Activated B cell treated with CpG ODN at 0.5 μM for 24 hours (primary cell): Measurements from ENCODE around the gene HOMER1. TPM values are rescaled to one million over a fixed set of nuclear protein-coding genes. Genes with fewer than 3 reads are reported as not detected.

ENCODE experiments used
- ATAC-seq: fragments of 200-7000 bp; cut with Tn5 transposase; one replicate; pipeline ENCODE4 v1.10.0; 2021; ENCODE audit warnings: low read depth, mild to moderate bottlenecking, moderate library complexity
- CTCF ChIA-PET: fragments of 350-600 bp; sonication (Branson Sonifier 250); formaldehyde crosslinking; loops from one replicate; lab custom pipeline; 2021; ENCODE audit warnings: antibody characterized with exemption; lab: Charles Lee
- POLR2A ChIA-PET: fragments of 350-600 bp; sonication (Branson Sonifier 250); formaldehyde crosslinking; loops from one replicate; lab custom pipeline; 2021; ENCODE audit warnings: antibody characterized with exemption; lab: Charles Lee
- DNase-seq: peaks from one replicate; pipeline ENCODE4 v3.0.0; 2022
- H3K27ac Mint-ChIP-seq: one replicate; pipeline ENCODE4 v1.8.0; 2020; ENCODE audit warnings: mixed read lengths
- H3K27me3 Mint-ChIP-seq: one replicate; pipeline ENCODE4 v1.8.0; 2021; ENCODE audit warnings: mixed read lengths
- H3K36me3 Mint-ChIP-seq: one replicate; pipeline ENCODE4 v1.8.0; 2021; ENCODE audit warnings: low read depth, mixed read lengths
- H3K4me1 Mint-ChIP-seq: one replicate; pipeline ENCODE4 v1.8.0; 2021; ENCODE audit warnings: mixed read lengths
- H3K4me3 Mint-ChIP-seq: one replicate; pipeline ENCODE4 v1.8.0; 2020; ENCODE audit warnings: mild to moderate bottlenecking, mixed read lengths
- H3K9me3 Mint-ChIP-seq: one replicate; pipeline ENCODE4 v1.8.0; 2020; ENCODE audit warnings: mixed read lengths
- CTCF ChIP-seq: fragments of 200-600 bp; IDR thresholded peaks from one replicate; pipeline ENCODE4 v1.8.0; 2022; ENCODE audit warnings: antibody characterized with exemption, mild to moderate bottlenecking
- intact Hi-C: fragments of 100-400 bp; cut with micrococcal nuclease; formaldehyde crosslinking; loops from one replicate; pipeline ENCODE4 v1.15.1; 2024
- total RNA-seq: library from RNA; stranded (reverse); gene quantifications from 2 replicates; pipeline ENCODE4 v1.2.3, GENCODE V29; 2022

Gene HOMER1
- total RNA-seq, 1 donor from 2014 or later, result 3.2 TPM

DNA sequence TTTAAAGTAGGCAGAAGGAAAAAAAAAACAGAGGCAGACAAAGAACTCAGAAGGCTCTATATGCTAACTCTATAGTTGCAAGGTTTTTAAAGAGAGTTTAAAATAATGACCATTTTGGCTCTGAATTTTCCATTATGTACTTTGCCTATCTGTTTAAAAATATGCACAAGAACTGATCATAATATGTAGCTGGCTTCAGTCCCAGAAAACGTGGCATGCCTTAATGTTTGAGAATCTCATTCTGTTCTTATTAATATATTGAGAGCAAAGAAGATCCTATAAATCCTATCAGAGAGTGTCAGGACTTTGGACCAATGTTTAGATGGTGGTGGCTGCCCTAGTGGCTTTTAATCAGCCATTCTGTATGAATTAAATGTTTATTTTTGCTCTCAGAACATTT is 156.5 kb downstream of the HOMER1 start:
- no peak overlapping the region for H3K27ac Mint-ChIP-seq
- no peak for ATAC-seq
- H3K4me3 Mint-ChIP-seq, result no peak overlapping the region
- no peak for TF ChIP-seq CTCF
- H3K9me3 Mint-ChIP-seq, result peaks cover 2% of the 10 kb centered on the region
- H3K27me3 Mint-ChIP-seq, result peaks cover 6% of the 10 kb centered on the region
- H3K4me1 Mint-ChIP-seq, result no peaks in the 10 kb centered on the region
- intact Hi-C loops, result no loop called here
- POLR2A ChIA-PET, result no interaction called here
- CTCF ChIA-PET, result no interaction called here
- DNase-seq, result no peak
- H3K36me3 Mint-ChIP-seq, result no peaks in the 10 kb centered on the region

DNA sequence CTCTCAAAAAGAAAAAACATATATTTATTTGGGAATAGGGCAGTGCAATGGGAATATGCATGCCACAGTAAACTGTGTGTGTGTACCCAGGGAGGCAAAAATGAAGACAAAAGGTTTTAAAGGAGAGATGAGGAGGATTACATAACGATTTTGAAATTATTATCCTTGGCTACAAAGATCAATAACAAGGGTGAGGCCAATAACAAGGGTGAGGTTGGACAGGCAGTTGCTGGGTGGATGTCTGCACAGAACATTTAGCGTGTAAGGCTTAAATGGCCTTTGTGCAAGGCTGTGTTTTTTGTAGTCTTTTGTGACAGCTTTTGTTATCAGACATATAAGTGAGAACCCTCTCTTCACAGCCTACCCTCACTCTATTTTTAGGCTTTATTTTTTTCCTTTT is 164.1 kb downstream of the HOMER1 start:
- ChIA-PET POLR2A (no interaction called here), CTCF (no interaction called here)
- Mint-ChIP-seq H3K27ac (no peak overlapping the region), H3K9me3 (peaks cover 2% of the 10 kb centered on the region), H3K27me3 (peaks cover 3% of the 10 kb centered on the region), H3K36me3 (no peaks in the 10 kb centered on the region), H3K4me3 (no peak overlapping the region), H3K4me1 (no peaks in the 10 kb centered on the region)
- DNase-seq (no peak), ATAC-seq (no peak)
- TF ChIP-seq CTCF, result no peak
- intact Hi-C loops, result no loop called here

DNA sequence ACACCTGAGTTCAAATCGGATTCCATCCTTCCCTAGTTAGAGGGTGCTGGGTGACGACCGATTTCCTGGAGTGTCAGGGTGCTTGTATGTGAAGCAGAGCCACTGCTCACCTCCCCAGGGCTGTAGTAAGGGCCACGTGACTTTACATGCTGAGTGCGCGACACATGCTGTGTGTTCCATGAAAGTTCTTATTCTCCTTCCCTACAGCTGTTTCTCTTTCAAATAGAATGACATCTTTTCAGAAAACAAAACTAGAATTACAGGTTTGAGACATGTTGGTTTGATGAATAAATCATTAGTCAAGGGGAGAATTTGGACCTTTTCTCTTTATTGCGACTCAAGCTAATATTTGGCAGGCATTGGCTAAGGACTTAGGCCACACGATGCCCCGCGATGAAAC is 164.9 kb downstream of the HOMER1 start:
- intact Hi-C loops, result no loop called here
- H3K36me3 Mint-ChIP-seq, result no peaks in the 10 kb centered on the region
- peaks cover 3% of the 10 kb centered on the region for H3K27me3 Mint-ChIP-seq
- no peaks in the 10 kb centered on the region for H3K4me1 Mint-ChIP-seq
- ChIA-PET POLR2A (no interaction called here), CTCF (interaction anchor here (0.6 kb wide), 1 partner anchor 12 kb away, joined by 3 read pairs; no protein-coding TSS in a partner anchor)
- ATAC-seq, result no peak
- no peak for TF ChIP-seq CTCF
- H3K9me3 Mint-ChIP-seq, result peaks cover 2% of the 10 kb centered on the region
- H3K4me3 Mint-ChIP-seq, result no peak overlapping the region
- no peak for DNase-seq
- no peak overlapping the region for H3K27ac Mint-ChIP-seq

GRCh38 chr5:79346420-79346824 is 167.5 kb downstream of the HOMER1 start:
- intact Hi-C loops, result no loop called here
- Mint-ChIP-seq H3K4me1 (no peaks in the 10 kb centered on the region), H3K4me3 (no peak overlapping the region), H3K36me3 (no peaks in the 10 kb centered on the region), H3K27ac (no peak overlapping the region), H3K27me3 (peaks cover 5% of the 10 kb centered on the region), H3K9me3 (no peaks in the 10 kb centered on the region)
- no peak for TF ChIP-seq CTCF
- DNase-seq, result no peak
- no peak for ATAC-seq
- POLR2A ChIA-PET, result no interaction called here
- CTCF ChIA-PET, result no interaction called here

DNA sequence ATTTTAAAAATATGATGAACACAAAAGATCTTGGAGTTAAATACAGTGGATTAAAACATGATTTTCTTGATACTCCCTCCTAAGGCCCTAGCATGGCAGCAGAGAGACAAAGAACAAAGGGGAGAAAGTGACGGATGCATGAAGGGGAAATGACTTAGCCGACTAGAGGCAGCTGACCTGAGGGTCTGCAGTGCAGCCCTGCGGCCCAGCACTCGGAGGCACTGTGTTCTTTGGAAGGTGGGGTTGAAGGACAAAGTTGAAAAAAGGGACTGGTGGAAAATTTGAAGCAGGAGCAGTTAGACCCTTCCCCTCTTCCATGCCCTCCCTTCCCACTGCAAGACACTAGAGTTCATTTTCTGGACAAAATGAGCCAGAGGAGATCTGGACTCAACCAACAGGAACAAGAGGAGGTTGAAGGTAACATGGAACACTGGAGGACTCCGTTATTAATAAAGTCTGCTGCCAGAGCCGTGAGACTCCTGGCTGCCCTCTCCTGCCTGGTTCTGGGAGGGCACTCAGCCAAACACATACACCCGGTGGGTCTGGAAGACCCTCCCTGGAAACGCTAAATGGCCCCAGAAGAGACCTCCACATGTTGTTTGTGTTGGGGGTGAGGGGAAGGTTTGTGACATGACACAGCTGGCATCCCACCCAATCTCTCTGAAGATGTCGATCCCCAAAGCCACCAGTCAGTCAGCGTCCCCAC is 179.9 kb downstream of the HOMER1 start:
- no peak for TF ChIP-seq CTCF
- ATAC-seq (no peak), DNase-seq (no peak)
- Mint-ChIP-seq H3K27me3 (peaks cover 2% of the 10 kb centered on the region), H3K9me3 (peaks cover 13% of the 10 kb centered on the region), H3K4me3 (no peak overlapping the region), H3K27ac (no peak overlapping the region), H3K36me3 (no peaks in the 10 kb centered on the region), H3K4me1 (no peaks in the 10 kb centered on the region)
- ChIA-PET CTCF (no interaction called here), POLR2A (no interaction called here)
- intact Hi-C loops, result no loop called here
